GM23248 (cell line): ENCODE results near the gene APMAP. TPM values are rescaled to one million over a fixed set of nuclear protein-coding genes. Genes with fewer than 3 reads are reported as not detected.

Experiments used
- DNase-seq: peaks from one replicate; pipeline ENCODE4 v3.0.0-alpha.2; 2015
- H2AFZ ChIP-seq: fragments of 200-600 bp; sonication (generic); 2 replicates; pipeline ENCODE4 v1.6.1; 2016; ENCODE audit warnings: antibody characterized with exemption
- H3F3A ChIP-seq: fragments of 200-600 bp; sonication (generic); 2 replicates; pipeline ENCODE4 v1.6.1; 2016; ENCODE audit warnings: mild to moderate bottlenecking, antibody characterized with exemption, mixed run types; ENCODE audit not compliant: insufficient read depth
- H3K27ac ChIP-seq: fragments of 200-600 bp; sonication (generic); 2 replicates; pipeline ENCODE4 v1.5.1; 2016; ENCODE audit warnings: mild to moderate bottlenecking
- H3K27me3 ChIP-seq: fragments of 200-600 bp; sonication (generic); replicated peaks from 2 replicates; pipeline ENCODE4 v1.6.1; 2016; ENCODE audit warnings: mild to moderate bottlenecking; ENCODE audit not compliant: insufficient read depth
- H3K36me3 ChIP-seq: fragments of 200-600 bp; sonication (generic); 2 replicates; pipeline ENCODE4 v1.6.1; 2016; ENCODE audit warnings: low read depth, mild to moderate bottlenecking
- H3K4me1 ChIP-seq: fragments of 200-600 bp; sonication (generic); 2 replicates; pipeline ENCODE4 v1.6.1; 2016; ENCODE audit warnings: mild to moderate bottlenecking; ENCODE audit not compliant: insufficient read depth
- H3K4me2 ChIP-seq: fragments of 200-600 bp; sonication (generic); one replicate; pipeline ENCODE4 v1.6.1; 2016; ENCODE audit warnings: mild to moderate bottlenecking; ENCODE audit not compliant: unreplicated experiment
- H3K4me3 ChIP-seq: fragments of 200-600 bp; sonication (generic); 2 replicates; pipeline ENCODE4 v1.5.1; 2016; ENCODE audit warnings: mild to moderate bottlenecking
- H3K79me2 ChIP-seq: fragments of 200-600 bp; sonication (generic); 2 replicates; pipeline ENCODE4 v1.6.1; 2016; ENCODE audit warnings: mild to moderate bottlenecking; ENCODE audit not compliant: insufficient read depth
- H3K9ac ChIP-seq: fragments of 200-600 bp; sonication (generic); 2 replicates; pipeline ENCODE4 v1.6.1; 2016; ENCODE audit warnings: mild to moderate bottlenecking
- H3K9me2 ChIP-seq: fragments of 200-600 bp; sonication (generic); 2 replicates; pipeline ENCODE4 v1.6.1; 2016; ENCODE audit warnings: mixed run types, mild to moderate bottlenecking, moderate library complexity; ENCODE audit not compliant: insufficient read depth
- H3K9me3 ChIP-seq: fragments of 200-600 bp; sonication (generic); one replicate; pipeline ENCODE4 v1.6.1; 2017; ENCODE audit warnings: low read depth
- H4K20me1 ChIP-seq: fragments of 200-600 bp; sonication (generic); 2 replicates; pipeline ENCODE4 v1.6.0; 2016; ENCODE audit not compliant: insufficient read depth
- EZH2 ChIP-seq: fragments of 200-600 bp; sonication (generic); IDR thresholded peaks from 2 replicates; pipeline ENCODE4 v1.6.1; 2018; ENCODE audit warnings: antibody characterized with exemption, mild to moderate bottlenecking; ENCODE audit not compliant: insufficient read depth, poor library complexity, severe bottlenecking
- EZH2phosphoT487 ChIP-seq: fragments of 200-600 bp; sonication (generic); IDR thresholded peaks from 2 replicates; pipeline ENCODE4 v1.6.1; 2018; ENCODE audit warnings: antibody characterized with exemption, moderate library complexity, mild to moderate bottlenecking, low read depth; ENCODE audit not compliant: insufficient read depth
- WGBS, 2 experiments: methylation state at CpG; one replicate each; pipeline ENCODE4 v1.1.6; 2015 to 2017; ENCODE audit warnings: low lambda C conversion rate in 2 of 2, low coverage in 1 of 2; ENCODE audit errors: missing lambda C conversion rate in 2 of 2; 5-methylcytosine and 5-hydroxymethylcytosine counted together
- in situ Hi-C: fragments of 300-500 bp; cut with MboI; formaldehyde crosslinking; loops from 2 replicates; pipeline ENCODE4 v1.15.0; 2020
- polyA plus RNA-seq: library from polyadenylated mRNA; unstranded; fragments of >200 nt; fragmentation: Nextera tagmentation; extraction: Ambion mirVana; gene quantifications from 2 replicates; pipeline ENCODE4 v1.2.1, GENCODE V29; 2016
- total RNA-seq: library from RNA; depleted of rRNA; stranded (reverse); fragments of >200 nt; shearing (Covaris generic); gene quantifications from 2 replicates; pipeline ENCODE4 v1.2.3, GENCODE V29; 2014

Gene APMAP
- total and polyA plus RNA-seq, 2 experiments from 2014 or later: 109 to 123 TPM

GRCh38 chr20:24917056-24917455, 75.5 kb downstream of the APMAP start:
- no peak for DNase-seq
- TF ChIP-seq EZH2 (no peak), EZH2phosphoT487 (no peak)
- in situ Hi-C loops: loop anchor here (10.0 kb wide), 1 partner anchor 752 kb away; no protein-coding TSS in a partner anchor
- Histone ChIP-seq H2AFZ (no peak overlapping the region), H3K4me2 (no peak overlapping the region), H3K27ac (no peak overlapping the region), H3K9ac (no peak overlapping the region), H3K79me2 (no peaks in the 10 kb centered on the region), H3K4me3 (no peak overlapping the region), H3F3A (no peaks in the 10 kb centered on the region), H3K27me3 (peaks cover 16% of the 10 kb centered on the region), H3K36me3 (no peaks in the 10 kb centered on the region), H3K4me1 (no peaks in the 10 kb centered on the region), H4K20me1 (no peaks in the 10 kb centered on the region), H3K9me2 (no peaks in the 10 kb centered on the region), H3K9me3 (no peaks in the 10 kb centered on the region)
- 80 to 82% methylated on average over 7 of the region's 7 CpGs for WGBS, 2 experiments

GRCh38 chr20:24916412-24916811, 76.1 kb downstream of the APMAP start:
- TF ChIP-seq EZH2 (no peak), EZH2phosphoT487 (no peak)
- H3K4me3 ChIP-seq: no peak overlapping the region
- in situ Hi-C loops: loop anchor here (10.0 kb wide), 1 partner anchor 752 kb away; no protein-coding TSS in a partner anchor

GRCh38 chr20:24915892-24916291, 76.7 kb downstream of the APMAP start:
- Histone ChIP-seq H3K9ac (no peak overlapping the region), H3K27me3 (peaks cover 16% of the 10 kb centered on the region), H3K27ac (no peak overlapping the region), H3K9me3 (no peaks in the 10 kb centered on the region), H3K36me3 (no peaks in the 10 kb centered on the region), H4K20me1 (no peaks in the 10 kb centered on the region), H3K4me2 (no peak overlapping the region), H3K4me3 (no peak overlapping the region), H3K4me1 (no peaks in the 10 kb centered on the region), H3K79me2 (no peaks in the 10 kb centered on the region), H3F3A (no peaks in the 10 kb centered on the region), H2AFZ (no peak overlapping the region), H3K9me2 (no peaks in the 10 kb centered on the region)
- in situ Hi-C loops: loop anchor here (10.0 kb wide), 1 partner anchor 751 kb away; no protein-coding TSS in a partner anchor
- TF ChIP-seq EZH2phosphoT487: no peak
- no peak for TF ChIP-seq EZH2
- 78 to 81% methylated on average over 7 of the region's 7 CpGs for WGBS, 2 experiments
- no peak for DNase-seq

More at GRCh38 chr20:24916412-24916811, 76.1 kb downstream of the APMAP start:
- 25 to 26% methylated on average over 1 of the region's 1 CpG for WGBS, 2 experiments
- H3K4me1 ChIP-seq: no peaks in the 10 kb centered on the region
- no peak overlapping the region for H2AFZ ChIP-seq
- no peak overlapping the region for H3K9ac ChIP-seq
- H3K36me3 ChIP-seq: no peaks in the 10 kb centered on the region
- H3K79me2 ChIP-seq: no peaks in the 10 kb centered on the region
- no peaks in the 10 kb centered on the region for H3K9me2 ChIP-seq
- no peaks in the 10 kb centered on the region for H3K9me3 ChIP-seq
- H3K4me2 ChIP-seq: no peak overlapping the region
- peaks cover 16% of the 10 kb centered on the region for H3K27me3 ChIP-seq
- H4K20me1 ChIP-seq: no peaks in the 10 kb centered on the region
- DNase-seq: no peak
- H3F3A ChIP-seq: no peaks in the 10 kb centered on the region
- no peak overlapping the region for H3K27ac ChIP-seq

GRCh38 chr20:24915440-24915839, 77.1 kb downstream of the APMAP start:
- DNase-seq: no peak
- H3K4me2 ChIP-seq: no peak overlapping the region
- H2AFZ ChIP-seq: no peak overlapping the region
- no peaks in the 10 kb centered on the region for H3F3A ChIP-seq
- no peak overlapping the region for H3K9ac ChIP-seq
- H3K27ac ChIP-seq: no peak overlapping the region
- in situ Hi-C loops: loop anchor here (10.0 kb wide), 1 partner anchor 751 kb away; no protein-coding TSS in a partner anchor
- peaks cover 16% of the 10 kb centered on the region for H3K27me3 ChIP-seq
- no peak overlapping the region for H3K4me3 ChIP-seq
- H3K79me2 ChIP-seq: no peaks in the 10 kb centered on the region
- TF ChIP-seq EZH2: no peak
- TF ChIP-seq EZH2phosphoT487: no peak
- 66 to 73% methylated on average over 9 of the region's 9 CpGs for WGBS, 2 experiments
- no peaks in the 10 kb centered on the region for H3K9me2 ChIP-seq
- no peaks in the 10 kb centered on the region for H3K4me1 ChIP-seq
- no peaks in the 10 kb centered on the region for H3K9me3 ChIP-seq
- H4K20me1 ChIP-seq: no peaks in the 10 kb centered on the region
- no peaks in the 10 kb centered on the region for H3K36me3 ChIP-seq
